DMS53 treated with DMSO at 0.1 percent for 48 hours (cell line): ENCODE results near the gene KIF4B.
A peak's percentile ranks its signal among the peaks of the same experiment; 100 is the strongest.
"Not testable (repeated sequence)": the region's sequence is repeated elsewhere in the genome, so short reads cannot be mapped to it uniquely, and the experiment has no call there.

Source experiments
- DNase-seq: peaks from one replicate; lab custom pipeline; 2025; ENCODE audit not compliant: unreplicated experiment; lab: John Stamatoyannopoulos, UW

Gene KIF4B

GRCh38 chr5:155013526-155013925 lies at the start of gene KIF4B:
Gene KIF4B (plus strand): TSS chr5:155013755. CDS start chr5:155013860, 105 bp downstream.
- DNase-seq = no peak

GRCh38 chr5:154966081-154966841 lies 47.3 kb upstream of the KIF4B start:
- no peak for DNase-seq

GRCh38 chr5:154966874-154967273 lies 46.7 kb upstream of the KIF4B start:
- DNase-seq = no peak

- no peak for DNase-seq
These were observed 46.0 kb upstream of the KIF4B start for GRCh38 chr5:154967421-154968024.

GRCh38 chr5:154968953-154969352 lies 44.6 kb upstream of the KIF4B start:
- no peak for DNase-seq

GRCh38 chr5:154970759-154971158 lies 42.8 kb upstream of the KIF4B start:
- DNase-seq = no peak

GRCh38 chr5:154971501-154971900 lies 42.1 kb upstream of the KIF4B start:
- DNase-seq = no peak

GRCh38 chr5:154972476-154973080 lies 41.0 kb upstream of the KIF4B start:
- peak; percentile 43 for DNase-seq

- DNase-seq = not testable (repeated sequence)
These were observed 37.5 kb upstream of the KIF4B start for GRCh38 chr5:154976082-154976481.

- no peak for DNase-seq
These were observed 36.1 kb upstream of the KIF4B start for GRCh38 chr5:154977409-154977808.

- DNase-seq = not testable (repeated sequence)
These were observed 35.3 kb upstream of the KIF4B start for GRCh38 chr5:154978294-154978693.

GRCh38 chr5:154984946-154985516 lies 28.5 kb upstream of the KIF4B start:
- DNase-seq = no peak

GRCh38 chr5:154986151-154986550 lies 27.4 kb upstream of the KIF4B start:
- DNase-seq = no peak

- no peak for DNase-seq
These were observed 23.9 kb upstream of the KIF4B start for GRCh38 chr5:154989626-154990025.

GRCh38 chr5:154993461-154993860 lies 20.1 kb upstream of the KIF4B start:
- no peak for DNase-seq

GRCh38 chr5:154995679-154996078 lies 17.9 kb upstream of the KIF4B start:
- DNase-seq = no peak

GRCh38 chr5:154997746-154998145 lies 15.8 kb upstream of the KIF4B start:
- no peak for DNase-seq

- DNase-seq = no peak
These were observed 13.7 kb upstream of the KIF4B start for GRCh38 chr5:154999865-155000264.

- no peak for DNase-seq
These were observed 12.0 kb upstream of the KIF4B start for GRCh38 chr5:155001523-155001922.

- DNase-seq = peak; percentile 10
These were observed 10.8 kb upstream of the KIF4B start for GRCh38 chr5:155002722-155003121.

GRCh38 chr5:155004138-155004744 lies 9.3 kb upstream of the KIF4B start:
- DNase-seq = no peak
